ENCODE data around the gene TRAPPC10.

The TRAPPC10 gene

GRCh38 chr21:43986544-43987451 is 25.3 kb upstream of the TRAPPC10 start:
- Mint-ChIP-seq H3K4me3 (no peak overlapping the region), H3K27me3 (ENCODE audit: low read depth) (no peaks in the 10 kb centered on the region), H3K4me1 (ENCODE audit: low read depth) (peaks cover 14% of the 10 kb centered on the region), H3K27ac (no peak overlapping the region), H3K9me3 (no peaks in the 10 kb centered on the region), H3K36me3 (ENCODE audit: low read depth) (peaks cover 10% of the 10 kb centered on the region)
- DNase-seq (ENCODE audit: low spot score): no peak

GRCh38 chr21:43987509-43987908 is 24.6 kb upstream of the TRAPPC10 start:
- no peak for DNase-seq (ENCODE audit: low spot score)
- Mint-ChIP-seq H3K9me3 (no peaks in the 10 kb centered on the region), H3K4me1 (ENCODE audit: low read depth) (peaks cover 14% of the 10 kb centered on the region), H3K36me3 (ENCODE audit: low read depth) (peaks cover 10% of the 10 kb centered on the region), H3K27ac (no peak overlapping the region), H3K27me3 (ENCODE audit: low read depth) (no peaks in the 10 kb centered on the region), H3K4me3 (no peak overlapping the region)

DNA sequence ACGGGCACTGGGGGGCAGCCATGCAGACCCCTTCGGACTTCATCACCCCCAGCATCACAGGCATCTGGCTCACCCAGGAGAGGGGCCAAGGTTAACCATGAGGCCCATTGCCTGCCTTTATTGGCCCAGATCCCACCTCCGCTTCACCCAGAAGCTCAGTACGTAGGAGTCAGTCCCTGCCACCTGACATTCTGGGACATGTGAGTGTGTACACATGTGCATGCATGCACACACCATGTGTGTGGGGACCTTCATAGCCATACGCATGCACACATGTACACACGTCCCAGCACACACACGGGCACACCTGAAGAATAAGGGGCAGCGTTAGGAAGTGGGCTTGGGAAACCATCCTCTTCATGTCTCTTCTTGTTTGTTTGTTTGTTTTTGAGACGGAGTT is 24.1 kb upstream of the TRAPPC10 start:
- Mint-ChIP-seq H3K4me3 (no peak overlapping the region), H3K4me1 (ENCODE audit: low read depth) (peaks cover 12% of the 10 kb centered on the region), H3K36me3 (ENCODE audit: low read depth) (peaks cover 8% of the 10 kb centered on the region), H3K27ac (no peak overlapping the region), H3K9me3 (no peaks in the 10 kb centered on the region), H3K27me3 (ENCODE audit: low read depth) (no peaks in the 10 kb centered on the region)
- DNase-seq (ENCODE audit: low spot score): no peak

GRCh38 chr21:43988506-43989230 is 23.4 kb upstream of the TRAPPC10 start:
- peaks cover 5% of the 10 kb centered on the region for H3K36me3 Mint-ChIP-seq (ENCODE audit: low read depth)
- no peaks in the 10 kb centered on the region for H3K9me3 Mint-ChIP-seq
- H3K4me3 Mint-ChIP-seq: no peak overlapping the region
- DNase-seq (ENCODE audit: low spot score): no peak
- no peak overlapping the region for H3K27ac Mint-ChIP-seq
- H3K4me1 Mint-ChIP-seq (ENCODE audit: low read depth): peaks cover 11% of the 10 kb centered on the region
- H3K27me3 Mint-ChIP-seq (ENCODE audit: low read depth): no peaks in the 10 kb centered on the region

GRCh38 chr21:43989401-43989800 is 22.7 kb upstream of the TRAPPC10 start:
- DNase-seq (ENCODE audit: low spot score): no peak
- Mint-ChIP-seq H3K4me1 (ENCODE audit: low read depth) (peaks cover 11% of the 10 kb centered on the region), H3K36me3 (ENCODE audit: low read depth) (peaks cover 2% of the 10 kb centered on the region), H3K27ac (no peak overlapping the region), H3K9me3 (no peaks in the 10 kb centered on the region), H3K27me3 (ENCODE audit: low read depth) (no peaks in the 10 kb centered on the region), H3K4me3 (no peak overlapping the region)

DNA sequence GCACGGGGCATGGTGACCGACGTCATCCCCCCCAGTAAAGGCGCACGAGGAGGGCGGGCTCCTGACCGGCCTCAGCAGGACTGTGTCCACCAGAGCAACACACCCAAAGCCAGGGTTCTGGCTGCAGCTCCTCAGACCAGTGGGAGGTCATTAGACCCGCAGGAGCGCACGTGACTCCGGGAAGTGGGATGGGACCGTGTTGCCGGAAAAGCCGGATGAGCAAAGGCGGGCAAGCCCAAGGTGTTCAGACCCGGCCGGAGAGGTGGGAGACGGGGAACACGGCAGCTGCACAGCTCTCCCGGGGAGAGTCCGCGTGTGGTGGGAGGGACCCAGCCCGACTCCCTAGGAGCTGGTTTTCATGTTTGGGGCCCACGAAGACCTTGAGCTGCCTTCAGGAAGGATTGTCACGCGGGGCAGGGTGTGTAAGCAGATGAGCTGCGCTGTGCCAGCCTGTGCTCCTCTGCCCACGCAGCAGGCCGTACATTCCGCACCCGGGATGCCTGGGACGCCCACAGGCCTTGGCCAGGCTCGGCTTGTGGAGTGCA is 20.6 kb upstream of the TRAPPC10 start:
- H3K27ac Mint-ChIP-seq: no peak overlapping the region
- H3K27me3 Mint-ChIP-seq (ENCODE audit: low read depth): peaks cover 4% of the 10 kb centered on the region
- no peaks in the 10 kb centered on the region for H3K9me3 Mint-ChIP-seq
- no peaks in the 10 kb centered on the region for H3K4me1 Mint-ChIP-seq (ENCODE audit: low read depth)
- DNase-seq (ENCODE audit: low spot score): no peak
- no peak overlapping the region for H3K4me3 Mint-ChIP-seq
- H3K36me3 Mint-ChIP-seq (ENCODE audit: low read depth): no peaks in the 10 kb centered on the region

- Mint-ChIP-seq H3K27me3 (ENCODE audit: low read depth) (peaks cover 8% of the 10 kb centered on the region), H3K4me1 (ENCODE audit: low read depth) (no peaks in the 10 kb centered on the region), H3K27ac (no peak overlapping the region), H3K36me3 (ENCODE audit: low read depth) (no peaks in the 10 kb centered on the region), H3K4me3 (no peak overlapping the region), H3K9me3 (no peaks in the 10 kb centered on the region)
- no peak for DNase-seq (ENCODE audit: low spot score)
Observed at GRCh38 chr21:43992121-43992520, 20.0 kb upstream of the TRAPPC10 start.

DNA sequence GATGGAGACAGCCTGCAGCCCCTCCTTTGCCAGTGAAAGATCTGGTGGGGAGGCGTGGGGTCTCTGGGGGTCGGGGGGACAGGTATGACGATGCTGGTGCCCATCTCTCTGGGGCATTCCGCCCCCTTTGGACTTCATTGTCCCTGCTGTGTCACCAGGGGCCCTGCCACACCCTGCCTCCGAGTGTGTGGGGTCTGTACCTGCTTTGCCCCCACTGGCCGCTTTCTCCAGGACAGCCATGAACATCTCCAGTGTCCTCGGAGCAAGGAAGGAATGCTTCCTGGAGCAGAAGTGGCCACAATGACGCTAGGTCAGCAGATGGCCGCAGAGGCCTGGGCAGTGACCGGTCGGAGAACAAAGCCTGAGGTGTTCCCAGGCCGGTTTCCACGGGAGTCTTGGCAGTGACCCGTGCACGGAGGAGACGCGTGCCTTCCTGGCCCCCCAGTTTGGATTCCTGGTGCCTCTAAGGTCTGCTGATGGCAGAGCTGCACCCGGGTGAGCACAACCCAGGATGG is 18.6 kb upstream of the TRAPPC10 start:
- no peak for DNase-seq (ENCODE audit: low spot score)
- Mint-ChIP-seq H3K36me3 (ENCODE audit: low read depth) (no peaks in the 10 kb centered on the region), H3K4me3 (no peak overlapping the region), H3K27me3 (ENCODE audit: low read depth) (peaks cover 16% of the 10 kb centered on the region), H3K4me1 (ENCODE audit: low read depth) (no peaks in the 10 kb centered on the region), H3K9me3 (no peaks in the 10 kb centered on the region), H3K27ac (no peak overlapping the region)

DNA sequence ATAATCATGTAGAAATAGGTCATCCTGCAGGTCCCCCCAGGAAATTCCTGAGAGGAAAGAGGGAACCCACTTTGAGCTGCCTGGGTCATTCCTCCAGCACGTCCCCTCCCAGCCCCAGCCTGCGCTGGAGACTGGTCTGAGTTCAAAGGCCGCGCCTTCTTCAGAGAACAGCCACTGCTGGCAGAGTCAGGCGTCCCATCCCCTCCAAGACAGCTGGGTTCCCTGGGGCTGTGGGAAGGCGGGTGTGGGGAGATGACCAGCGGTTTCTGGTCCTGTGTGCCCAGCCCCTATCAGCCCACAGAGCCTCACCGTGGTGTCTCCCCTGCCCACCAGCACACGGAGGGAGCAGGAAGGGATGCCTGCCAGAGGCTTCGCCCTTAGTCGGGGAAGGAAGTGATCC is 18.0 kb upstream of the TRAPPC10 start:
- H3K9me3 Mint-ChIP-seq: no peaks in the 10 kb centered on the region
- no peaks in the 10 kb centered on the region for H3K4me1 Mint-ChIP-seq (ENCODE audit: low read depth)

DNA sequence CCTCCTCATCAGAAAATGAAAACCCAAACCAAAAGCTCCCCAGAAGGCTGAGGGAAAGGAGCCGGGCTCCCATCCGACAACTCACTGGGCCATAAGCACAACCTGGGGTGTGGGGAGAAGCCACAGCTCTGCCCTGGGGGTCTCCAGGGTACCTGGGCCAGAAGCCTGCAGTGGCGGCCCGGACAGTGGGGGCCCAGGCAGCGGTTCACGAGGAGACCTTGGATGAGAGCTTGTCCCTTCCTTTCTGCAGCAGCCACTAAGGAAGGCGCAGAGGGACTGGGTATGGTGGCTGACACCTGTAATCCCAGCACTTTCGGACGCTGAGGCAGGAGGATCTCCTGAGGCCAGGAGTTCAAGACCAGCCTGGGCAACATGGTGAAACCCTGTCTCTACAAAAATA is 17.5 kb upstream of the TRAPPC10 start:
- H3K9me3 Mint-ChIP-seq: no peaks in the 10 kb centered on the region
- no peak overlapping the region for H3K4me3 Mint-ChIP-seq
- no peaks in the 10 kb centered on the region for H3K4me1 Mint-ChIP-seq (ENCODE audit: low read depth)
- peaks cover 18% of the 10 kb centered on the region for H3K27me3 Mint-ChIP-seq (ENCODE audit: low read depth)
- H3K36me3 Mint-ChIP-seq (ENCODE audit: low read depth): no peaks in the 10 kb centered on the region
- DNase-seq (ENCODE audit: low spot score): no peak
- no peak overlapping the region for H3K27ac Mint-ChIP-seq

More for the DNA sequence above, 18.0 kb upstream of the TRAPPC10 start:
- peaks cover 16% of the 10 kb centered on the region for H3K27me3 Mint-ChIP-seq (ENCODE audit: low read depth)
- no peak for DNase-seq (ENCODE audit: low spot score)
- H3K27ac Mint-ChIP-seq: no peak overlapping the region
- H3K36me3 Mint-ChIP-seq (ENCODE audit: low read depth): no peaks in the 10 kb centered on the region
- no peak overlapping the region for H3K4me3 Mint-ChIP-seq

DNA sequence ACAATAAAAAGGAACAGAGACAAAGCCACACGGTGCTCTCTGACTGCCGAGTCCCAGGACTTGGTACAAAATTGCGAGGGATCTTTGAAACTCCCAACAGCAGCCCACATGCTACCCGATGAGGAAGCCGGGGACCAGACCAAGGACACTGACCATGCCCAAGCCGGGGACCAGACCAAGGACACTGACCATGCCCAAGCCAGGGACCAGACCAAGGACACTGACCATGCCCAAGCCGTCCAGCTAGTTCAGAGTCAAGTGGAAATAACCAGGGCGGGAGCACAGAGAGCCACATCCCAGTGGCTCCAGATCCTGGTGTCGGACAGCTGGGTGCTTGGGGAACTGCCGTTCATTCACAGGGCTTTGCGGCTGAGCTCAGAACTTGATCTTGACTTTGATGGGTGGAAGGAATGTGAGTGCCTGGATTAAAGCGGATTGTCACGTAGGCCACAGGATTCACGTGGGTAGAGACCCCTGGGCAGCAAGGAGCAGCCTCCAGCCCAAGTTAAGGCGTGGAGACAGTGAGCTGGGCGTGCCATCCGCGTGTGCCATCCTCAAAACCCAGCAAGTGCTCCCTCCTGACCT is 16.5 kb upstream of the TRAPPC10 start:
- H3K4me3 Mint-ChIP-seq: no peak overlapping the region
- DNase-seq (ENCODE audit: low spot score): no peak
- no peaks in the 10 kb centered on the region for H3K36me3 Mint-ChIP-seq (ENCODE audit: low read depth)
- no peaks in the 10 kb centered on the region for H3K4me1 Mint-ChIP-seq (ENCODE audit: low read depth)
- H3K9me3 Mint-ChIP-seq: no peaks in the 10 kb centered on the region
- no peak overlapping the region for H3K27ac Mint-ChIP-seq
- H3K27me3 Mint-ChIP-seq (ENCODE audit: low read depth): peaks cover 19% of the 10 kb centered on the region

- Mint-ChIP-seq H3K27ac (no peak overlapping the region), H3K36me3 (ENCODE audit: low read depth) (no peaks in the 10 kb centered on the region), H3K4me1 (ENCODE audit: low read depth) (no peaks in the 10 kb centered on the region), H3K27me3 (ENCODE audit: low read depth) (peaks cover 19% of the 10 kb centered on the region), H3K9me3 (no peaks in the 10 kb centered on the region), H3K4me3 (no peak overlapping the region)
- no peak for DNase-seq (ENCODE audit: low spot score)
Observed at GRCh38 chr21:43997766-43998742, 14.1 kb upstream of the TRAPPC10 start.

DNA sequence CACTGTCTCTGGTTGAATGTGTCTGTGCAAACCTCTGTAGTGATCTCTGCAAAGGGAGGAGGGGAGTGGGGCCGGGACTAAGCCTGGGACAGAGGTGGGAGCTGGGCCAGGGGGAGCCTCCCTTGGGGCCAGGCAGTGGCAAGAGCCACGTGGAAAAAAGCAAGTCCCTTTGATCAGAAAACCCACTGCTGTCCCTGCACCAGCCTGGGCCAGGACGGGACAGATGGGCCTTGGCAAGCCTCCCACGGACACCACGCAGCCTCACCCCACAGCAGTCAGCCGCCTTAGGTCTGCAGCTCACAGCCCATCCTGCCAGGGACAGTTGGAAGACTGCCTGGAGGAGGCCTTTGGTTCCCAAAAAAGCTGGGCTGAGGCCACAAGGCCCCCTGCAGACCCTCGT is 11.7 kb upstream of the TRAPPC10 start:
- H3K4me3 Mint-ChIP-seq: no peak overlapping the region

More for the DNA sequence above, 11.7 kb upstream of the TRAPPC10 start:
- Mint-ChIP-seq H3K9me3 (no peaks in the 10 kb centered on the region), H3K4me1 (ENCODE audit: low read depth) (no peaks in the 10 kb centered on the region), H3K27ac (no peak overlapping the region), H3K36me3 (ENCODE audit: low read depth) (no peaks in the 10 kb centered on the region), H3K27me3 (ENCODE audit: low read depth) (peaks cover 19% of the 10 kb centered on the region)
- DNase-seq (ENCODE audit: low spot score): no peak
